RWPE2 (cell line): ENCODE results near the gene SLC35F3.

ENCODE experiments used
- ATAC-seq: fragments of 200-7000 bp; cut with Tn5 transposase; 3 replicates; pipeline ENCODE4 v1.9.1; 2021; ENCODE audit warnings: low read depth
- DNase-seq: peaks from one replicate; pipeline ENCODE4 v3.0.0-alpha.2; 2020; ENCODE audit warnings: low spot score
- H3K27ac ChIP-seq: fragments of 450-650 bp; 2 replicates; pipeline ENCODE4 v1.5.1; 2017; ENCODE audit warnings: mild to moderate bottlenecking; ENCODE audit not compliant: poor library complexity, severe bottlenecking
- H3K27me3 ChIP-seq: fragments of 250-450 bp; sonication (Bioruptor Pico); 2 replicates; pipeline ENCODE4 v1.5.1; 2021; ENCODE audit warnings: mild to moderate bottlenecking, moderate library complexity; ENCODE audit not compliant: insufficient read depth, poor library complexity, severe bottlenecking
- H3K36me3 ChIP-seq: fragments of 250-450 bp; sonication (Bioruptor Pico); 2 replicates; pipeline ENCODE4 v1.5.1; 2020; ENCODE audit warnings: low read depth, mild to moderate bottlenecking, moderate library complexity
- H3K4me1 ChIP-seq: fragments of 250-450 bp; sonication (Bioruptor Pico); 2 replicates; pipeline ENCODE4 v1.5.1; 2021; ENCODE audit warnings: mild to moderate bottlenecking, moderate library complexity; ENCODE audit not compliant: insufficient read depth, poor library complexity, severe bottlenecking
- H3K4me3 ChIP-seq: fragments of 250-450 bp; sonication (Bioruptor Pico); 2 replicates; pipeline ENCODE4 v1.5.1; 2021; ENCODE audit warnings: mild to moderate bottlenecking, moderate library complexity; ENCODE audit not compliant: severe bottlenecking
- H3K9me3 ChIP-seq: fragments of 250-450 bp; sonication (Bioruptor Pico); 2 replicates; pipeline ENCODE4 v1.5.1; 2021; ENCODE audit warnings: mild to moderate bottlenecking, moderate library complexity; ENCODE audit not compliant: severe bottlenecking
- CTCF ChIP-seq: fragments of 450-650 bp; IDR thresholded peaks from one replicate; pipeline ENCODE4 v1.5.1; 2017; ENCODE audit warnings: mild to moderate bottlenecking, moderate library complexity; ENCODE audit not compliant: poor library complexity, severe bottlenecking

SLC35F3 gene

GRCh38 chr1:234322097-234322496 lies 417.6 kb downstream of the SLC35F3 start:
- no peak for ATAC-seq
- Histone ChIP-seq H3K27ac (no peak overlapping the region), H3K4me3 (no peak overlapping the region), H3K4me1 (peaks cover 4% of the 10 kb centered on the region), H3K27me3 (no peaks in the 10 kb centered on the region), H3K9me3 (no peaks in the 10 kb centered on the region), H3K36me3 (no peaks in the 10 kb centered on the region)
- no peak for TF ChIP-seq CTCF
- DNase-seq: no peak

- no peak overlapping the region for H3K27ac ChIP-seq
- H3K9me3 ChIP-seq: no peaks in the 10 kb centered on the region
- no peak overlapping the region for H3K4me3 ChIP-seq
- DNase-seq (no peak), ATAC-seq (no peak)
- H3K36me3 ChIP-seq: no peaks in the 10 kb centered on the region
- peaks cover 4% of the 10 kb centered on the region for H3K4me1 ChIP-seq
- H3K27me3 ChIP-seq: no peaks in the 10 kb centered on the region
- no peak for TF ChIP-seq CTCF
These were observed 418.5 kb downstream of the SLC35F3 start for GRCh38 chr1:234322979-234323378.

- Histone ChIP-seq H3K9me3 (no peaks in the 10 kb centered on the region), H3K4me1 (peaks cover 4% of the 10 kb centered on the region), H3K27me3 (no peaks in the 10 kb centered on the region), H3K4me3 (no peak overlapping the region), H3K36me3 (no peaks in the 10 kb centered on the region), H3K27ac (no peak overlapping the region)
- ATAC-seq (no peak), DNase-seq (no peak)
- no peak for TF ChIP-seq CTCF
These were observed 420.3 kb downstream of the SLC35F3 start for GRCh38 chr1:234324821-234325220.

GRCh38 chr1:234325878-234326496 lies 421.5 kb downstream of the SLC35F3 start:
- H3K4me3 ChIP-seq: no peak overlapping the region
- no peaks in the 10 kb centered on the region for H3K36me3 ChIP-seq
- no peak for DNase-seq
- H3K4me1 ChIP-seq: no peaks in the 10 kb centered on the region
- no peaks in the 10 kb centered on the region for H3K27me3 ChIP-seq
- no peak overlapping the region for H3K27ac ChIP-seq
- no peak for ATAC-seq
- TF ChIP-seq CTCF: no peak
- H3K9me3 ChIP-seq: no peaks in the 10 kb centered on the region
